Measurements from ENCODE around the gene RAB40B. TPM values are rescaled to one million over a fixed set of nuclear protein-coding genes. Genes with fewer than 3 reads are reported as not detected.

The RAB40B gene
- total RNA-seq, 1 experiment from 2014 or later: 6.3 TPM

DNA sequence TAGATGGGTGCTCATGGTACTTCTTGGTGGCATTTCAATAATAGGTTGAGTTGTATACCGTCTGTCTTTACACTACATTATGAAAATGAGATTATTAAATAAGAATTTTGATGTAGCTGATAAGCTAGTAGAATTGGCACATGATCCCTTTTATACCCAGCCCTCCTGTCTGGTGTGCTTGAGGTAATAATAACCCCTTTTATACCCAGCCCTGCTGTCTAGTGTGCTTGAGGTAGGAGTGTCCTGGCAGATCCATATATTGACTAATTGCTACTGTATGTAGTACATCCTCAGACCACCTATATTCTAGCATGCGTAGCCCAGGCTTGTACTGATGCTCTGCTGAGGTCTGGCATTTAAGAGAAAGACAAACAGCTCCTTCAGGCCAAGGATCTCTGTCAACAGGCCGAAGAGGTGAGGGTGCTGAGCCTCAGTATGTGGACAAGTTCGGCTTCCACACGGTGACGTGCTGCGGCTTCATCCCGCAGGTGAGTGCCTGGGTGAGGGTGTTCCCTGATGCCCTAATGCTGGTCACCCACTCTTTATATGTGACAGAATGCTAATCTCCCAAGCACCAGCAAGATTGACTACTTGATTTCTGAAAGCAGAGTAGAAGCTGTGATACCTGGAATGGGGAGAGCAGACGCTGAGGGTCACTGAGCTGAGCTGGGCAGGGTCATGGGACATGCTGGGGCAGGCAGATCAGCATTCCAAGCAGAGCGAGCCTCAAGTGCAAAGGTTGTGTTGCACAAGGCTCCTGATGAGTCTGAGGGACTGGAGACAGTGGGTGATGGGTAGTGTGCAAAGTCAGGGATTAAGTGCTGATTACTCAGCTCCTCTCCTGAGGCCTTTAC is 42.6 kb upstream of the RAB40B start:
- Mint-ChIP-seq H3K4me1 (ENCODE audit: insufficient read depth, unreplicated experiment) (no peaks in the 10 kb centered on the region), H3K36me3 (ENCODE audit: insufficient read depth, unreplicated experiment) (peaks cover 8% of the 10 kb centered on the region), H3K27me3 (ENCODE audit: insufficient read depth, unreplicated experiment) (no peaks in the 10 kb centered on the region), H3K27ac (ENCODE audit: low read depth, unreplicated experiment) (no peak overlapping the region), H3K9me3 (ENCODE audit: unreplicated experiment) (no peaks in the 10 kb centered on the region), H3K4me3 (ENCODE audit: unreplicated experiment) (no peak overlapping the region)
- ChIA-PET POLR2A (interaction anchor here (0.5 to 1.6 kb wide), 3 partner anchors 12 to 135 kb away, joined by 4 to 5 read pairs (median 4); partner anchors contain the start of gene FN3KRP), CTCF (interaction anchor here (0.7 kb wide), 1 partner anchor 9 kb away, joined by 3 read pairs; no protein-coding TSS in a partner anchor)
- TF ChIP-seq, protein P1, sequence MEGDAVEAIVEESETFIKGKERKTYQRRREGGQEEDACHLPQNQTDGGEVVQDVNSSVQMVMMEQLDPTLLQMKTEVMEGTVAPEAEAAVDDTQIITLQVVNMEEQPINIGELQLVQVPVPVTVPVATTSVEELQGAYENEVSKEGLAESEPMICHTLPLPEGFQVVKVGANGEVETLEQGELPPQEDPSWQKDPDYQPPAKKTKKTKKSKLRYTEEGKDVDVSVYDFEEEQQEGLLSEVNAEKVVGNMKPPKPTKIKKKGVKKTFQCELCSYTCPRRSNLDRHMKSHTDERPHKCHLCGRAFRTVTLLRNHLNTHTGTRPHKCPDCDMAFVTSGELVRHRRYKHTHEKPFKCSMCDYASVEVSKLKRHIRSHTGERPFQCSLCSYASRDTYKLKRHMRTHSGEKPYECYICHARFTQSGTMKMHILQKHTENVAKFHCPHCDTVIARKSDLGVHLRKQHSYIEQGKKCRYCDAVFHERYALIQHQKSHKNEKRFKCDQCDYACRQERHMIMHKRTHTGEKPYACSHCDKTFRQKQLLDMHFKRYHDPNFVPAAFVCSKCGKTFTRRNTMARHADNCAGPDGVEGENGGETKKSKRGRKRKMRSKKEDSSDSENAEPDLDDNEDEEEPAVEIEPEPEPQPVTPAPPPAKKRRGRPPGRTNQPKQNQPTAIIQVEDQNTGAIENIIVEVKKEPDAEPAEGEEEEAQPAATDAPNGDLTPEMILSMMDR (IDR thresholded peaks at IDR 0.05; ENCODE audit: unreplicated experiment): no peak
- peak; percentile 30 for DNase-seq (ENCODE audit: unreplicated experiment)
- intact Hi-C loops (cut with micrococcal nuclease): no loop called here
- BruUV-seq (replicated peaks): no TSS peak

DNA sequence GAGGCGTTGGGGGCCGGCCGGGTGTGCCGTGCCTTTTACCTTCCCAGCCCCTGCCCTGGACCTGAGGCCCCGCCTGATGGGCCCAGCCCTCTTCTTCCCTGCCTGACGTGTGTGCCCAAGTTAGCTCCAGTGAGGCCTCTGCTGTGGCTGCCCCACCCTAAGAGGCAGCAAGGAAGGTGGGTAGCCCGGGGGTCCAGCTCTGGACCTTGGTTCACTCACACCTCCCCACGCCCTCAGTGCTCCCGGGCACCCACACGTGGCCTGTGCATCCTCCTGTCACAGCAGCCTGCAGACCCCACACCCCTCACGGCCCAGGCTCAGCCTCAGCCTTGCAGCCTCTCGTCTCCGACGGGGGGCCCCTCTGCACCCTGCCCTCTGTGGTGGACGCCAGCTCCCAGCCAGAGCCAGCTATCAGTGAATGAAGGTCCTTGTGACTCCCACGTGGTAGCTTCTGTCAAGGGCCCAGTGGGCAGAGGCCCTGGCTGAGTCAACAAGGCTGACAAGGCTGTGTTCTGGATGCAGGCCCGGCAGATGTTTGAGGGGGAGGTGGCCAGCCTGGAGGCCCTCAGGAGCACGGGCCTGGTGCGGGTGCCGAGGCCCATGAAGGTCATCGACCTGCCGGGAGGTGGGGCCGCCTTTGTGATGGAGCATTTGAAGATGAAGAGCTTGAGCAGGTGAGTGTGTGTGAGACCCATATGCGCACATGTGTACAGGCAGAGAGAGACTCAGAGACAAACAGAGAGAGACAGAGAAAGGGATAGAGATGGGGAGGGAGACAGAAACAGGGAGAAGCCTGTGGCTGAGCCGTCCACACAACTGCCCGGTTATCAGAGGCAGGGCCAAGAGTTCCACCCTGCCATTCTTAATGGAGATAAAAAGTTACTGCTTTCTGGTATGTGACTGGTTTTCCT is 39.7 kb upstream of the RAB40B start:
- ChIA-PET CTCF (no interaction called here), POLR2A (no interaction called here)
- Mint-ChIP-seq H3K4me1 (ENCODE audit: insufficient read depth, unreplicated experiment) (no peaks in the 10 kb centered on the region), H3K9me3 (ENCODE audit: unreplicated experiment) (peaks cover 4% of the 10 kb centered on the region), H3K27me3 (ENCODE audit: insufficient read depth, unreplicated experiment) (no peaks in the 10 kb centered on the region), H3K36me3 (ENCODE audit: insufficient read depth, unreplicated experiment) (peaks cover 7% of the 10 kb centered on the region), H3K27ac (ENCODE audit: low read depth, unreplicated experiment) (no peak overlapping the region), H3K4me3 (ENCODE audit: unreplicated experiment) (no peak overlapping the region)
- DNase-seq (ENCODE audit: unreplicated experiment): no peak
- intact Hi-C loops (cut with micrococcal nuclease): no loop called here
- TF ChIP-seq, protein P1 (IDR thresholded peaks at IDR 0.05; ENCODE audit: unreplicated experiment): no peak
- no TSS peak for BruUV-seq (replicated peaks)

DNA sequence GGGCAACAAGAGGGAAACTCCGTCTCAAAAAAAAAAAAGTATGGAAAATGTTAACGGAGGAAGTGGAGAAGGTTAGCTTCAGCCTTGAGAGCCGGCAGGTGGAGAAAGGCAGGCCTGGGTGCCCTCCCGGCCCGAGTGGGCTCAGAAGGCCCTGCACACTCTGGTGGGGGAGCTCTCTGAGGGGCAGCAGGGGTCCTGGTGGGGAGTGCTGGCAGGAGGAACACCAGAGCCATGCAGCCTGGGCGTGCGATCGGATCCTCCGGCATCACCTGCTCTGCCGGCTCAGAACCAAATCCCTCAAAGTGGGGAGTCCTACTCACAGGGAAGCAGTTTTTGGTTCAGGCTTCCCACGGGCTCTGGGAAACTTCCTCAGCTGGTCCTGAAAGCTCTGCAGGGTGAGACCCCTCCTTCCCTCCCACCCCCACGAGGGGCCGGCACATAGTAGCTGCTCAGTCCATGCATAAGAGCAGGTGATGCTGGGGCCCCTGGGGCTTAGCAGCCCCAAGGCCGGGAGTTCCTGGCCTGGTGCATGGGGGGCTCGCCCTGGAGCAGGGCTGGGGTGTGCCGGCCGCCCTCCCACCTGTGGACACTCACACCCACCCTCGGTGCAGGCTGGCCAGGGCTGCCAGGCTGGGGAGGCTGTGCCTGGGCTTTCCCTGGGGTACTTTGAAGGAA is 38.1 kb upstream of the RAB40B start:
- Mint-ChIP-seq H3K36me3 (ENCODE audit: insufficient read depth, unreplicated experiment) (peaks cover 18% of the 10 kb centered on the region), H3K27me3 (ENCODE audit: insufficient read depth, unreplicated experiment) (no peaks in the 10 kb centered on the region), H3K27ac (ENCODE audit: low read depth, unreplicated experiment) (no peak overlapping the region), H3K4me1 (ENCODE audit: insufficient read depth, unreplicated experiment) (no peaks in the 10 kb centered on the region), H3K9me3 (ENCODE audit: unreplicated experiment) (peaks cover 9% of the 10 kb centered on the region), H3K4me3 (ENCODE audit: unreplicated experiment) (no peak overlapping the region)
- intact Hi-C loops (cut with micrococcal nuclease): no loop called here
- BruUV-seq (replicated peaks): no TSS peak
- CTCF ChIA-PET: interaction anchor here (0.6 to 0.7 kb wide), 2 partner anchors 37 to 333 kb away, joined by 3 read pairs; no protein-coding TSS in a partner anchor
- TF ChIP-seq, protein P1 (IDR thresholded peaks at IDR 0.05; ENCODE audit: unreplicated experiment): no peak
- DNase-seq (ENCODE audit: unreplicated experiment): no peak
- POLR2A ChIA-PET: no interaction called here
